ENCODE measurements around the gene BNIPL. TPM values are rescaled to one million over a fixed set of nuclear protein-coding genes. Genes with fewer than 3 reads are reported as not detected.
A peak's percentile ranks its signal among the peaks of the same experiment; 100 is the strongest.

BNIPL gene
- total RNA-seq, 1 experiment from 2014 or later, result 1.2 TPM

DNA sequence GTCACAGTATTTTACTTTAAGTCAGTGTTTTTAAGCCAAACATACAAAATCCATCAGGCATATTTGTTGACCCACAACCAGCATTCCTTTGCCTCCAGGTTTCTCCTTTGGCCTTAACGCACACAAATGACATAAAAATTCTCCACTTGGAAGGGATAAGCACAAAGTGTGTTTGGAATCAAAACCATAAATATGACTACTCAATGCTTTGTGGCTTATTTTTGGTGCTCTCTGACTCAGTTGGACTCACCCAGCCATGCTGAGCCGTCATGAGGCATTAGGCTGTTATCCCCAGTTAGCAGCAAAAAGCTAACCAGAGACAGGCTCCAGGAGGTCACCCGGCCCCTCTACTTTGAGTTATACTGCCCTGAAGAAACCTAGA, 27.2 kb upstream of the BNIPL start:
- no peak overlapping the region for H2BK20ac ChIP-seq (ENCODE audit: low read depth, low read length, poor library complexity, severe bottlenecking)
- peaks cover 35 to 41% of the 10 kb centered on the region in 2 experiments for H3K4me1 Mint-ChIP-seq
- no peak overlapping the region for H3T11ph ChIP-seq (ENCODE audit: low read length)
- no peaks in the 10 kb centered on the region for H3K36me3 Mint-ChIP-seq (ENCODE audit: insufficient read depth in 1 of 3, low read depth in 3 of 3)
- H4K8ac ChIP-seq (replicated peaks; ENCODE audit: insufficient read length, low read depth, low read length), result no peak overlapping the region
- H4K5ac ChIP-seq (ENCODE audit: insufficient read length, low read depth, low read length), result no peak overlapping the region
- no peak overlapping the region for H2BK120ac ChIP-seq (ENCODE audit: low read depth, low read length, poor library complexity, severe bottlenecking)
- no peak overlapping the region for H2BK12ac ChIP-seq (ENCODE audit: insufficient read length, low read depth, low read length)
- H3K27me3 ChIP-seq (ENCODE audit: insufficient read depth, low read length), result no peaks in the 10 kb centered on the region
- no peaks in the 10 kb centered on the region; the same call in 1 of the 2 replicates for H3K27me3 Mint-ChIP-seq (ENCODE audit: low read depth)
- no peaks in the 10 kb centered on the region; the same call in 1 of the 2 replicates for H3K79me2 ChIP-seq (ENCODE audit: insufficient read depth, low read length)
- no peak overlapping the region for H3K14ac ChIP-seq (ENCODE audit: insufficient read depth, low read length)
- no peaks in the 10 kb centered on the region; a peak in 2 of 5 replicates for H3K9me3 Mint-ChIP-seq
- peak overlapping the region; percentile 77 for H3K4me2 ChIP-seq (ENCODE audit: insufficient read depth, insufficient read length, low read length)
- H3K4me1 ChIP-seq (ENCODE audit: insufficient read depth, low read length), result peaks cover 5% of the 10 kb centered on the region; the same call in 1 of the 2 replicates
- H3K79me1 ChIP-seq (ENCODE audit: insufficient read depth, low read depth, low read length, poor library complexity, severe bottlenecking), result no peaks in the 10 kb centered on the region
- H2BK5ac ChIP-seq (ENCODE audit: insufficient read length, low read length), result no peak overlapping the region
- H3K27ac Mint-ChIP-seq, result peak overlapping the region in 1 of 3 experiments; percentile 94; a peak in 2 of 7 replicates
- no peaks in the 10 kb centered on the region for H3K9me3 ChIP-seq (ENCODE audit: control insufficient read depth, low read depth, low read length)
- H2AK5ac ChIP-seq (ENCODE audit: insufficient read length, low read length), result no peak overlapping the region
- peak overlapping the region; percentile 97 to 99 for H3K4me3 Mint-ChIP-seq
- TF ChIP-seq, protein P1, sequence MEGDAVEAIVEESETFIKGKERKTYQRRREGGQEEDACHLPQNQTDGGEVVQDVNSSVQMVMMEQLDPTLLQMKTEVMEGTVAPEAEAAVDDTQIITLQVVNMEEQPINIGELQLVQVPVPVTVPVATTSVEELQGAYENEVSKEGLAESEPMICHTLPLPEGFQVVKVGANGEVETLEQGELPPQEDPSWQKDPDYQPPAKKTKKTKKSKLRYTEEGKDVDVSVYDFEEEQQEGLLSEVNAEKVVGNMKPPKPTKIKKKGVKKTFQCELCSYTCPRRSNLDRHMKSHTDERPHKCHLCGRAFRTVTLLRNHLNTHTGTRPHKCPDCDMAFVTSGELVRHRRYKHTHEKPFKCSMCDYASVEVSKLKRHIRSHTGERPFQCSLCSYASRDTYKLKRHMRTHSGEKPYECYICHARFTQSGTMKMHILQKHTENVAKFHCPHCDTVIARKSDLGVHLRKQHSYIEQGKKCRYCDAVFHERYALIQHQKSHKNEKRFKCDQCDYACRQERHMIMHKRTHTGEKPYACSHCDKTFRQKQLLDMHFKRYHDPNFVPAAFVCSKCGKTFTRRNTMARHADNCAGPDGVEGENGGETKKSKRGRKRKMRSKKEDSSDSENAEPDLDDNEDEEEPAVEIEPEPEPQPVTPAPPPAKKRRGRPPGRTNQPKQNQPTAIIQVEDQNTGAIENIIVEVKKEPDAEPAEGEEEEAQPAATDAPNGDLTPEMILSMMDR (conservative IDR thresholded peaks at IDR 0.05), result no peak
- no peak overlapping the region for H3K23ac ChIP-seq (ENCODE audit: insufficient read length, low read depth, low read length)
- no peak overlapping the region for H3K56ac ChIP-seq (ENCODE audit: insufficient read length, low read depth, low read length)
- no peak overlapping the region for H4K91ac ChIP-seq (ENCODE audit: insufficient read length, low read depth, low read length)
- DNase-seq, result no peak
- H3K4ac ChIP-seq (ENCODE audit: low read depth, low read length), result no peak overlapping the region
- H3K23me2 ChIP-seq (ENCODE audit: insufficient read length, low read depth, low read length, poor library complexity, severe bottlenecking), result peaks cover 13% of the 10 kb centered on the region
- no CpG with 5 or more reads among the region's 3 CpGs for WGBS (ENCODE audit: extremely low coverage, insufficient read length, low lambda C conversion rate)
- peak overlapping the region; percentile 42 for H3K9ac ChIP-seq (ENCODE audit: extremely low read depth, insufficient read length, low read length)
- H2BK15ac ChIP-seq (ENCODE audit: low read depth, low read length), result no peak overlapping the region
- no peaks in the 10 kb centered on the region for H4K20me1 ChIP-seq (ENCODE audit: control insufficient read depth, insufficient read depth, insufficient read length)
- H3K18ac ChIP-seq (ENCODE audit: insufficient read length, low read depth, low read length), result no peak overlapping the region
- no peak overlapping the region for H2AFZ ChIP-seq (ENCODE audit: low read length)
- H3K27ac ChIP-seq (ENCODE audit: insufficient read length, low read depth, low read length), result no peak overlapping the region

Data from H9 (cell line).